ENCODE data around the gene ZNF280D.
A peak's percentile ranks its signal among the peaks of the same experiment; 100 is the strongest.

Gene ZNF280D

DNA sequence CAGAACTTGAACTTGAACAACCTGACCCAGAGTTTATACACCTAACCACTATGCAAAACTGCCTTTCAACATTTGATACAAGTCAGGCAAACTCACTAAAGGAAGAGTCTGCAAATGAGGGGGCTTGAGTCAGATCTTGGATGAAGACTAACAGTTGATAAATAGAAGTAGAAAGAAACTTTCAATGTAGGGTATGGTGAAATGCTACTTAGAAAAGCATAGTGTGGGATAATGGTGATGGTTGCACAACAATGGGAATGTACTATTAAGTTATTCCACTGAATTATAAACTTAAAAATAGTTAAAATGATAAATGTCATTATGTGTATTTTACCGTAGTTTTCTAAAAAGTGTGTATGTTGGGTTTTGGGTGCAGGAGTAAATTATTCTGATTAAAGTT is 19.7 kb upstream of the ZNF280D start:
- no peak for DNase-seq

DNA sequence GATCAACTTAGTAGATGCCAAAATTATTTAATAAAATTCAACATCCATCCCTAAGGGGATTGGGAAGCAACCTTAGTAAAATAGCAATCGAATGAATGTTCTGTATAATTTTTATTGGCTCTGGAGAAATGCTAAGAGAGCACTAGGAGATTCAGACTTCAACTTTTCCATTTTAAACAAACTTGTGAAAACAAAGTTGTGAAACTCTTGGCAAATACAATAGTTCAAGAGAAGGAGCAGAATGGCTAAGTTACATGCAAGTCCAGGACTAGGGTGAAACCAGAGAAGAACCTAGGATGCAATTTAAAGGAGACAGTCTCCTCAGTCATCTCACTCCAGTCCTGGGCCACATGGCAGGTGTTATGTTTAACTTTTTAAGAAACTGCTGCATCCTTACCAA is 16.7 kb upstream of the ZNF280D start:
- no peak for DNase-seq

DNA sequence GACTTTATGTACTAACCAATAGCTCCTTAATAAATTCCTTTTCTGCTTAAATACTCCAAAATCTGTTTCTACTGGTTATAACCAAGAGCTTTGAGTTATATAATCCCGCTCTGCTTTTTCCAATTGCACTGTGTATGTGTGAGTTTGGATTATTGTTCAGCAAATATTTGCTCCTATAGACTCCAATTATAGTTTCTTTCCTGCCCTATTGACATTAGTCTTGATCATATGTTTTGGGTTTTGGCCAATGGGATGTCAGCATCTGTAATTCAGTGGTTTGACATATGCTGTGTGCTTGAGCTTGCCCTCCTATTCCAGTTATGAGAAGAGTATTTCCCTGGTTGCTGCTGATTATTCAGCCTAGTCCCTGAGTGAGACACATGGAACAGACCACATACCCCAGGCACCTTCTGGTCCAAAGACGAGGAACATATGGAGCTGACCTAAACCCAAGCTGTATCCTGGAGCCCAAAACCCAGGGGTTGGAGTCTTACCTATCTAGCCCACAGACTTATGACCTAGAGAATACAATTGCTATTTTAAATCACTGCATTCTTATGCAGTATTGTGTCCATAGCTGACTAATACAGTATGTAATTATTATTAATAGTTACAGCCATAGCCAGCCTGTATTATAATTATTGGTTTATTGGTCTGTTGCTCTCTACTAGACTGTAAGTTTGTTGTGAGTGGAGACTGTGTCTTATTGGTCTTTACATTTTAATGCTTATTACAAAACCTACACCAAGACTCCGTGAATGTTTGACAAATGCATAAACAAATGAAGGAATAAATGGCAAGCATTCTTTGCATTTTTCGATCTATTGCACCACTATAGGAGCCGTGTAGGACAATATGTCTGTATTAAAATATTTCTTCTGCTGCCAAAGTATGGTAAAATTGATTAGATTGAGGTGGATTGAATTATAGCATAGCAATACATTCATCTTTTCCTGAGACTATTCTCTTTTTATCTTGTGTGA is 11.7 kb upstream of the ZNF280D start:
- peak in 1 of 14 donors; percentile 23 for DNase-seq

DNA sequence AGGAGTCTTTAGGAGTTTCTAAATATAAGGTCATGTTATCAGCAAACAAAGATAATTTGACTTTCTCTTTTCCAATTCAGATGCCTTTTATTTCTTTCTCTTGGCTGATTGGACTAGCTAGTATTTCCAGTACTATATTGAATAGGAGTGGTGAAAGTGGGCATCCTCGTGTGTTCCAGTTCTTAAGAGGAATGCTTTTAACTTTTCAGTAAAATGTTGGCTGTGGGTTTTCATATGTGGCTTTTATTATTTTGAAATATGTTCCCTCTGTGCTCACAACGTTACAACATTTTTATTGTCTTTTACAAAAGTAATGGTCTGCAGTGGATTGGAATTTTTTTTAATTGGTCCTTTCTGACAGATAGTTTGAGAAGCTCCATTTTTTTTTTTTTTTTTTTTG is 8.2 kb upstream of the ZNF280D start:
- no peak for DNase-seq

DNA sequence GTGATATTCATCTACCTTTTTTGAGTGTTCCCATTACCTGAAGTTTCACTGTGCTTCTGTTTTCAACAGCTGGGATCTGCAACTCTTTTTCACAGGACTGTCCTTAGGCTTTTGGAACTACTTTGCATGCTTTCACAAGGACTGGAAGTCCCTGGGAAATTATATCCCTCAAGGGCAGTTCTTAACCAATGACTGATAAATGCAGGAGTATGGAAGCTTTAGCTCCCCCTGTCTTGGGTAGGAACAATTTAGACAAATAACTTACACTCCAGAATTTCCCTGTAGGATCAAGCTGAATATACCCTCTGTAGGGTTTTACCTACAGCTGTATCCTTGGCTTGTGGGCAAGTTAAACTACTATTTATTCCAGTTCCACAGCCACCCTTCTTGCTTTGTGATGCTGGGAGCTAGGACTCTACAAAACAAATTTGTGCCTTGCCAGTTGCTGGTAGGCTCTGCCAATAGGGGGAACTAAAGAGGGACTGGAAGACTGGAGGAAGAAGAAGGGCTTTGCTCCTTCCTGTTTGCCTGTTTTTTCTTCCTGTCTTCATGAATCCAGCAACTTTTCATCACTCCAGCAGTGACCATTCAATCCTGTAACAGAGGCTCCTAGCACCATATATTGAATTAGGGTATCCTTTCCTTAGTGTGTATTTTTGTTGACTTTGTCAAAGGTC is 6.8 kb upstream of the ZNF280D start:
- no peak for DNase-seq

DNA sequence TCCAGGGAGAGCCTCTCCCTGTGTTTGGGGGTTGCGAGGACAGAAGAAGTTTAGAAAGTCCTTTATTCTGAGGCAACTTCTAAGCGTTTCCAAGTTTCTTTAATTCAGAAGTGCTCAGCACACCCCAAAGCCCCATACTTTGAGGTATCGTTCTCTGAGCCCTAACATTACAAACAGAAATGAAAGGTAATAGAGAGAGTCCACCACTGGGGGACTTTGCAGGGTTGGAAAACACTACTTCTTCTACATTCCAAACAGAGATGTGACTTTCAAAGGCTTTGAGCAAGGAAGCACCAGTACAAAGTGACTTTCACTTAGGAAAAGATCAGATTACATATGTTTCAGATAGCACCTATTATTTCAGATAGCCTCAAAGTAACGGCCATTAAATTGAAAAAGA is 6.2 kb upstream of the ZNF280D start:
- no peak for DNase-seq

DNA sequence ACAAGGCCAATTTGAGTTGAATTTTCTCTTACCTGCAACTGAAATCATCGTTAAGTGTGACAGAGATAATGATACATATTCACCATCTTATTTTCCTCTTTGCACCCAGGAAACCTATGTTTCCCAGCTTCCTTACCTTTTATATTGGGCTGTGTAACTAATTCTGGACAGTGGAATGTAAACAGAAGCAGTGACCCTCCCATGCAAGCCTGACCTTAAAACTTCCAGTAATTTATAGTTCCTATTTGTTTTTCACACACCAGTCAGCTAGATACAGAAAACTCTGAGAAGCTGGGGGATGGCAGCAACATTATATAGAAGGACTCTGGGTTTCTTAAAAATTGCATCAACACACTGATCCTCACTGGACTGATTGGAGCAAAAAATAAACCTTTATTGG is 4.5 kb upstream of the ZNF280D start:
- no peak for DNase-seq

DNA sequence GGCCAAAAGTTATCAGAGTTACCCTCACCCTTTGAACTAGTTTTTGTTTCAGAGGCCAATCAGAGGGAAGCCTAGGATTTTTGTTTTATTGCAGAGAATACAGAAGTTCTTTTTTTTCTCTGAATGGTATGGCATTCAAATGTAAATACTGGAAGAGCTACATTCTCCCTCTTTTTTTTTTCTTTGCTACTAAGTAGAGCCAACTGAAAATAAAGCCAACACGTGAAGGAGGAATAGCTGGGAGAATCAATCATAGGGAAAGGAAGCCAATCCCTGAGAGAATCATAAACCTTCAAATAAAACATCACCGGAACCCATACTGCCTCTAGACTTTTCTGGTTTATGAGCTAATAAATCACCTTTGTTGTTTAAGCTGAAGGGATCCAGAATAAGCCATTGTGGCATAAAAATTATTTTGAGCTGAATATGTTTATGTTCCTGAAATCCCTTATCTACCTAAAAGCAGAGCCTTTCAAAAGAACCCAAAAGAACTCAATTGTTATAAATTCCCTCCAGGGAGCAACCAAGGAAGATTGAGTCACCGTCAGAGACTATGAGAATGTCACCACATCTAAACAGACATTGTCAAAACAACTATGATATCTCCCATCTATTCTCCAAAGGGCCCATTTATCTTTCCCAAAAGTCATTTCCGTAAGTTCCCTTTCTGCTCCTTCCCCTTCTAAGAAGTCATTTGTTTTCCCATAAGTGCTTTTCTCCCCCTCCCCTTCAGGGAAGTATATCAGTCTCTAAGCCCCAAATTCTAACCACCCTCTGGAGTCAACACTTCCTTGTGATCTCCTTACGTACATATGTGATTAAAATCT is 3.8 kb upstream of the ZNF280D start:
- DNase-seq: no peak

DNA sequence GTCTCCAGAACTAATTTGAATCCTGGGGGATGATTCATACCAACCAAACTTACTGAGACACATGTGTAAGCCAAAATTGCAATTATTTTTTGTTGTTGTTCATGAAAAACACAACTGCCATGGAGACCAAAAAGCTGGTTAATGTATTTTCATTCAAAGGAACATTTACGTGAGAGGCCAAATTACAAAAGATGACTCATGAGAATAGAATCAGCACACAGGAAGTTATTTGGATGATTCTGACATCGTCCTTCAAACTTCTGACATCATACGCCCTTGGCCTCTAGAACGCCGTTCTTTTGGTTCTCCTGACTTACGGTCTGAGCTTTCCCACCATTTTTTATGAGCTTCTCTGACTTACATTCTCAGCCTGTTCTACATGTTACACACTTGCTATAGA is 3.0 kb upstream of the ZNF280D start:
- DNase-seq: no peak

DNA sequence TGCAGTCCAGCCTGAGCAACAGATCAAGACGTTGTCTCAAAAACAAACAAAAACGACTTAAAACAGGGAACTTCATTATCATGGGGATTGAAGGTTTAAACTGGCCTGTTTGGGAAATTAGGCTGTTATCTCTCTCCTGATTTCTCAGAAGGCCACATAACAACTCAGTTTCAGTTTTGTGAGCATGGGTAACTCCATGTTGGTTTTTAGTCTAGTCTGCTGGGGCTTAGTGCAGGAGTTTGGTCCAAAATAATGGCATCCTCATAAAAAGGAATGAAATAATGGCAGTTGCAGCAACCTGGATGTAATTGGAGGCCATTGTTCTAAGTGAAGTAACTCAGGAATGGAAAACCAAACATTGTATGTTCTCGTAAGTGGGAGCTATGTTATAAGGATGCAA is 2.3 kb upstream of the ZNF280D start:
- DNase-seq: no peak

DNA sequence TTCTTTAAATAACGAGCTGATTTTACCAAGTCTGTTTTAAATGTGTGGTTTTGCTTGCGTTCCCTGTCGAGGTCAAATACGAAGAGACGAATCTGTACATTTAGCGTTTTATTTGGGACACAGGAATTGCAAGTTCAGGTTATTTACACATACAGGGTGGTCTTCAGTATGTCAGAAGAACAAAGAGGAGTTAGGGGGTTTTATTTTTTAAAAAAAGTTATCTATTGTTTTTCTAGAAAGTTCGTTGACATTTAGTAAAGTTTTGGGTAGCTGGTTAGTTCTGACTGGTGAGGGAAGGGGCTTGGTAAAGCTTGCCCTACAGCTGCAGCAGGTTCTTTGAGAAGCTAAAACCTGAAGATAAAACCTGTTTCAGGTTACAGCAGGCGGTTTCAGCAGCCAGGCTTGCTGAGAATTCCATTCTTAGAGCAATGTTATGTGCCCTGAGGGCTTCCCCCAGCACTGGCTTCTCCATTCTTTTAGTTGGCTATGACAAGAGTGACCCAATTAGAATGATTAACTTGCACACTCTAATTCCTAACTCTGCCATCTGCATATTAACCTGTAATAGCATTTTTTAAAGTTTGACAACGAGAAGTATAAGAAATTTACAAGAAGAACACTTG is 815 bp upstream of the ZNF280D start:
- DNase-seq: no peak

DNA sequence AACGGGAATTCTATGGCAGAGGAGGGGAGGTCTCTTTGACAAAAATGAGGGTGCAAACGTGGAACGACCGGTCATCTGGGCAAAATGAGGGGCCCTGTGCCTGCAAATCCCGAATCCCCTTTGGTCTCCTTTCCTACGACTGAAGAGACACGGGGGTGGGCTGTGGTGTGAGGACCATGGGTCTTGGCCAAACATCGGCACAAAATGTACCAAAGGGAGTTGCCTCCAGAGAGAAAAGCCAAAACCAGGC is 498 bp downstream of the ZNF280D start:
- DNase-seq: peak in 5 of 14 donors; percentile 68 to 87 (median 78)

DNA sequence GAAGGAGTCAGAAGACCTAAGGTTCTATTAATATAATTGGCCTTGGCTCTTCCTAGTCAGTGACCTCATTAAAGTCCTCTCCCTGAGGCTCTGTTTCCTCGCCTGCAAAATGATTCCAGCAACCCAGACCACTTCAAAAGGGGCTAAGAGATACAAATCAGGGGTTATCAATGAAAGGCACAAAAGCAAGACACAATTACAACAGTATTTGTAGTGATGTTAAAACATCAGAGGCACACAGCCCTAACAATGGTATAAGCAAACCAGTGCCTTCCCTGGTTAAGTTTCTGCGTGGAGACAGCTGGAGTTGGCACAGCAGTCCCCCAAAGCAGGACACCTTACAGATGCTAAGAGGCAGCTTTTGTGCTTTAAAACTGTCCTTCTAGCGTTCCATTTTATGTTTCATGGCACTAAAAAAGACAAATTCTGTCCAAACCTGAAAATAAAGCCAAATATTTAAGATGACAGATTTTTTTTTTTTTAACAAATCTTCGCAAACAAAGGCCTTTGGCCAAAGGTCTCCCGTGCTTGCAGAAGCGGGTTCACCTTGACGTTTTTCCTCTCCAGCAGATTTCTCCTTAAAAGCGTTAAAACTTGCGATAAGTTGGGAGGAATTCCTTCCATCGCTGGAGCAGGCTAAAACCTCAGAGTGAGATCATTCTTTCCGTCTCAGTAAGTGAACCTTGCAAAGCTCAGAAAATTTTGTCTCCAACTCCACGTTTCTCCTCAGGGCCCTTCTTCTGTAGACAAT is 999 bp downstream of the ZNF280D start:
- DNase-seq: peak in 4 of 14 donors; percentile 2 to 56 (median 12)

DNA sequence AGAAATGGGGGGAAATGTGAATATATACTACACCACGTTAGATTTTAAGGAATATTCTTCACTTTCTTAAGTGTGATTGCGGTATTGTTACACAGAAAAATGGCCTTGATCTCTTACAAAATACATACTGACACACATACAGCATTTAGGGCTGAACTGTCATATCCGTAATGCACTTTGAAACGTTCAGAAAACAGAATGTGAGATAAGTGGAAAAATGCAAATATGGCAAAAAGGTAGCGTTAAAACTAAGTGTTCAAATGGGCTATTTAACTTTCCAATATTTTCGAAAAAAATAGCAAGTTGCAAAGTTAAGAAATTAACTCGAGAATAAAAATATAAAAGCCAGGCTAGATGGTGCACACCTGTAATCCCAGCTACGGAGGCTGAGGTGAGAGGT is 1.8 kb downstream of the ZNF280D start:
- no peak for DNase-seq

DNA sequence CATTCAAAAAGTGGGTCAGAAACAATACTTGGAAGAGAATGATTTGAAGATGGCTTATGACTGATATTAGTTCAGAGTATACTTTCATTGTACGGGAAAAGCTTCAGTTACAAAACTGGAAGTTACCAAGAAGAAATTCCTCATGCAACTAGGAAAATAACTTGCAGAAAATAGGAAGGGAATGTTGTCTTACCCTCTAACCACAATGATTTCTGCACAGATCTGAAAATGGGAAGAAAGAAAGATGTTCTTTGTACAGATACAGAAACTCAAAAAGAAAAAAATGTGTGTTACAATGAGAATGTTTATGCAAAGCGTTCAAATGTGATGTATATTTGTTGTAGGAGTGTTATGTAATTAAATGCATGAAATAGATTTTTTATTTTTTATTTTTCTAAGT is 3.7 kb downstream of the ZNF280D start:
- DNase-seq: no peak

DNA sequence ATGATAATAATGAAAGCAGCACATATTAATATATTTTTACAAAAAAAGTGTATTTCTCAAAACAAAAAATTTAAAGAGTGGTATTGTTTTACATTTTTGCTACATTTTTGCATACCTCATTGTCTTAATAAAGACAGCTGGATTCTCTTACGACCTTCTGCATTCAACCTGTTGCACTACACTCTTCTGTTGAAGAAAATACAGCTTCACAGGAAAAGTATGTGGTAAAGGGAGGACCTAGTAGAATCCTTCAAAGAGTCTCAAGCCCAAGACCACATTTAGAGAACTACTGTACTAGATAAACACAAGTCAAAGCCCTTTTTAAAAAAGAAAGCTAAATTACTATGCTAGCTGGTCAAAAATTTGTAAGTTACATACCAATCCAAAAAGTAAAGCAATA is 7.9 kb downstream of the ZNF280D start:
- DNase-seq: no peak

DNA sequence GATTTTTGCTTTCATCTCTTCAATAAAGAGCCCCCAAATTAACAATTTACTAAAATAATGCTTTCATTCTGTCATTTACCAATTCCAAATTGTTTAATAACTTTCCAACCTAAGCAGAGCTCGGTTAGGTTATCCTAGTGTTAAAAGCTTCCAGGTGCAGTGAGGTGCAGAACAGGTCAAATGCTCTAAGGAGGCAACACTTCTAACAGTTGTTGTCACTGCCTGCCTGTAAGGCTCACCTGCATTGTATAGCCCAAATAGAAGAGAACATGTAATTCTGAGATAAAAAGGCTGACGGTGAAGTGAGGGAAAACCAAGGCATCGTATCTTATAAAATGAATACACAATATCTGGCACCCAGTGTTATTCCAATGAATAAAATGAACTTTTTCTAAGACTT is 9.1 kb downstream of the ZNF280D start:
- no peak for DNase-seq

DNA sequence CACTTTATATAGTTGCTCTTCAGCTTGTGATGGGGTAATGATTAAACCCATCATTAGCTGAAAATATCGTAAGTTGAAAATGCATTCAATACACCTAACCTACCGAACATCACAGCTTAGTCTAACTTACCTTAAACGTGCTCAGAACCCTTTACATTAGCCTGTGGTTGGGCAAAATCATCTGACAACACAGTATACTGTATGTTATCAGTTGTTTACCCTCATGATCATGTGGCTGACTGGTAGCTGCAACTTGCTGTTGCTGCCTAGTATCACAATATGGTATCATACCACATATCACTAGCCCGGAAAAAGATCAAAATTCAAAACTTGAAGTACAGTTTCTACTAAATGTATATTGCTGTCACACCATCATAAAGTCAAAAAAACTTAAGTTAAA is 9.5 kb downstream of the ZNF280D start:
- DNase-seq: no peak

DNA sequence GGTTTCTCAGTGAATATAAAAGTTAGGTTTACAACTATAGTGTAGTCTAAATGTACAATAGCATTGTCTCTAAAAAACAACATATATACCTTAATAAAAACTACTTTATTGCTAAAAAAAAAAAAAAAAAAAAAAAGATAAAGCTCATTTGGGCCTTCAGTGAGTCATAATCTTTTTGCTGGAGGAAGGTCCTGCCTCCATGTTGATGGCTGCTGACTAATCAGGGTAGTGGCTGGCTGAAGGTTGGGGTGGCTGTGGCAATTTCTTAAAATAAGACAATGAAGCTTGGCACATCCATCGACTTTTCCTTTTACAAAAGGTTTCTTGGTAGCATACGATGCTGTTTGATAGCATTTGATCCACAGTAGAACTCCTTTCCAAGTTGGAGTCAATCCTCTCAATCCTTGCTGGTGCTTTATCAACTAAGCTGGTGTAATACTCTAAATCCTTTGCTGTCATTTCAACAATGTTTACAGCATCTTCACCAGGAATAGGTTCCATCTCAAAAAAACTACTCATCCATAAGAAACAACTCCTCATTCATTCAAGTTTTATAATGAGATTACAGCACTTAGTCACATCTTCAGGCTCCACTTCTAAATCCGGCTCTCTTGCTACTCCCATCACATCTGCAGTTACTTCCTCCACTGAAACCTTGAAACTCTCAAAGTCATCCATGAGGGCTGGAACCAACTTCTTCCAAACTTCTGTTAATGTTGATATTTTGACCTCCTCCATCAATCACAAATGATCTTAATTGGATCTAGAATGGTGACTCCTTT is 13.3 kb downstream of the ZNF280D start:
- DNase-seq: no peak

DNA sequence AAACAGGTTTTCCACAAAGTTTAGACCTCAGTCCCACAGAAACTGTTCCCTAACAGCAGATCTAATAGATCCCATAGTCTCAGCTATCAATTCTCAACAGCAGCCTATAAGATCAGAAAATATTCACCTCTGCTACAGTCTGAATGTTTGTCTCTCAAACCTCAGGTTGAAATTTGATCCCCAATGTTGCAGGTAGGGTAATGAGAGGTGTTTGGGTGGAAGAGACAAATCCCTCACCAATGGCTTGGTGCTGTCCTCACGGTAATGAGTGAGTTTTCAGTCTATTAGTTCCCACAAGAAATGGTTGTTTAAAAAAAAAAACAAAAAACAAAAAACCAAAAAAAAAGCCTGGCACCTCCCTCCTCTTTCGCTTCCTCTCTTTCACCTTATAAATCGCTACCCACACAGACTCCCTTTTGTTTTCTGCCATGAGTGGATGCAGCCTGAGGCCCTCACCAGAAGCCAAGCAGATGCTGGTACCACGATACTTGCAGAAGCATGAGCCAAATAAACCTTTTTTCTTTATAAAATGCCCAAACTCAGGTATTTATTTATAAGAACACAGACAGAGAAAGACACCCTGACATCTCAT is 14.2 kb downstream of the ZNF280D start:
- DNase-seq: no peak

DNA sequence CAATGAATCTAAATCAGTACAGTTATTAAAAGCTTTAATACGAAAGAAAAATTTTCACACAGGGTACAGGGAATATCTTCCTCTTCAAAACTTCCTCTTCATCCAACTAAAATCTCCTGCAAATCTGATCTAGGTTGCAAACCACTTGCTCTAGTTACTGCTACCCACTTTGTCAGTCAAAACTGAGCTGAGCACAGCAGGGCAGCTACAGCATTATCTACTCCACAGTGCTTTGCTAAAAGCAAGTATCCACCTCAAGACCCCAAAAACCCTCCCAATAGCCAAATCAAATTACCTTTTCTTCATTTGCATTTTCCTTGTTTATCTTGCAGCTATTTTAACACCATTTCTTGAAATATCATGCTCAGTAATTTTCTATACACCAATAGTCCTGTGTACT is 14.7 kb downstream of the ZNF280D start:
- DNase-seq: no peak
